Mesodermal cell (in vitro differentiated cells): Measurements from ENCODE around the gene RASA3.
"Not testable (repeated sequence)": the region's sequence is repeated elsewhere in the genome, so short reads cannot be mapped to it uniquely, and the experiment has no call there.

ENCODE experiments used
- H3K27ac ChIP-seq: 2 replicates; pipeline ENCODE4 v1.7.0; 2013; ENCODE audit warnings: mild to moderate bottlenecking, low read depth, low read length, moderate library complexity; ENCODE audit not compliant: severe bottlenecking
- H3K36me3 ChIP-seq: 2 replicates; pipeline ENCODE4 v1.7.1; 2013; ENCODE audit warnings: mild to moderate bottlenecking, low read length, moderate library complexity; ENCODE audit not compliant: control insufficient read depth, insufficient read depth
- H3K4me1 ChIP-seq: one replicate; pipeline ENCODE4 v1.7.1; 2013; ENCODE audit warnings: mild to moderate bottlenecking, low read length; ENCODE audit not compliant: insufficient read depth, control insufficient read depth, poor library complexity, severe bottlenecking
- H3K4me3 ChIP-seq: 2 replicates; pipeline ENCODE4 v1.7.0; 2013; ENCODE audit warnings: low read length, control low read depth, mild to moderate bottlenecking; ENCODE audit not compliant: insufficient read depth, poor library complexity, severe bottlenecking; ENCODE audit errors: extremely low read depth
- H3K9me3 ChIP-seq: 2 replicates; pipeline ENCODE4 v1.7.1; 2013; ENCODE audit warnings: mild to moderate bottlenecking, low read length, moderate library complexity; ENCODE audit not compliant: control insufficient read depth
- WGBS, 2 experiments: methylation state at CpG; one replicate each; pipeline ENCODE4 v1.1.5; 2013; ENCODE audit warnings: missing lambda C conversion rate in 2 of 2; ENCODE audit not compliant: insufficient coverage in 2 of 2; 5-methylcytosine and 5-hydroxymethylcytosine counted together

RASA3 gene

GRCh38 chr13:114154476-114154875, 22.1 kb upstream of the RASA3 start:
- H3K36me3 ChIP-seq = no peaks in the 10 kb centered on the region
- H3K4me3 ChIP-seq = no peak overlapping the region
- no peaks in the 10 kb centered on the region for H3K4me1 ChIP-seq
- no peaks in the 10 kb centered on the region for H3K9me3 ChIP-seq
- WGBS, 2 experiments = 92 to 97% methylated on average over 6 of the region's 9 CpGs
- H3K27ac ChIP-seq = no peak overlapping the region

- Histone ChIP-seq H3K36me3 (no peaks in the 10 kb centered on the region), H3K9me3 (no peaks in the 10 kb centered on the region), H3K27ac (no peak overlapping the region), H3K4me1 (no peaks in the 10 kb centered on the region), H3K4me3 (no peak overlapping the region)
- 89 to 100% methylated on average over 2 of the region's 6 CpGs for WGBS, 2 experiments
Measured at GRCh38 chr13:114153485-114154080, 21.2 kb upstream of the RASA3 start.

GRCh38 chr13:114152831-114153371, 20.5 kb upstream of the RASA3 start:
- Histone ChIP-seq H3K4me3 (no peak overlapping the region), H3K9me3 (no peaks in the 10 kb centered on the region), H3K27ac (no peak overlapping the region), H3K36me3 (no peaks in the 10 kb centered on the region), H3K4me1 (no peaks in the 10 kb centered on the region)
- WGBS, 2 experiments = 70 to 74% methylated on average over 18 of the region's 20 CpGs

GRCh38 chr13:114152285-114152645, 19.8 kb upstream of the RASA3 start:
- H3K36me3 ChIP-seq = no peaks in the 10 kb centered on the region
- H3K9me3 ChIP-seq = no peaks in the 10 kb centered on the region
- no peaks in the 10 kb centered on the region for H3K4me1 ChIP-seq
- H3K27ac ChIP-seq = no peak overlapping the region
- WGBS, 2 experiments = 84 to 90% methylated on average over 7 of the region's 7 CpGs
- H3K4me3 ChIP-seq = no peak overlapping the region

- Histone ChIP-seq H3K9me3 (no peaks in the 10 kb centered on the region), H3K4me3 (no peak overlapping the region), H3K36me3 (no peaks in the 10 kb centered on the region), H3K4me1 (no peaks in the 10 kb centered on the region), H3K27ac (no peak overlapping the region)
- WGBS, 2 experiments = 92 to 94% methylated on average over 24 to 27 of the region's 28 CpGs
Measured at GRCh38 chr13:114151565-114152284, 19.3 kb upstream of the RASA3 start.

GRCh38 chr13:114151031-114151430, 18.6 kb upstream of the RASA3 start:
- Histone ChIP-seq H3K4me3 (no peak overlapping the region), H3K9me3 (no peaks in the 10 kb centered on the region), H3K4me1 (no peaks in the 10 kb centered on the region), H3K27ac (no peak overlapping the region), H3K36me3 (no peaks in the 10 kb centered on the region)
- WGBS, 2 experiments = 88 to 90% methylated on average over 8 to 10 of the region's 10 CpGs

GRCh38 chr13:114149774-114150740, 17.6 kb upstream of the RASA3 start:
- no peak overlapping the region for H3K27ac ChIP-seq
- no peaks in the 10 kb centered on the region for H3K36me3 ChIP-seq
- no peaks in the 10 kb centered on the region for H3K9me3 ChIP-seq
- WGBS, 2 experiments = 90 to 92% methylated on average over 10 of the region's 12 CpGs
- H3K4me3 ChIP-seq = no peak overlapping the region
- H3K4me1 ChIP-seq = no peaks in the 10 kb centered on the region

GRCh38 chr13:114148886-114149285, 16.5 kb upstream of the RASA3 start:
- WGBS, 2 experiments = 92 to 96% methylated on average over 16 of the region's 19 CpGs
- H3K9me3 ChIP-seq, H3K27ac ChIP-seq, H3K4me3 ChIP-seq, H3K36me3 ChIP-seq, H3K4me1 ChIP-seq: not testable (repeated sequence)

GRCh38 chr13:114148521-114148855, 16.1 kb upstream of the RASA3 start:
- 95 to 98% methylated on average over 7 to 8 of the region's 8 CpGs for WGBS, 2 experiments

GRCh38 chr13:114147803-114148520, 15.5 kb upstream of the RASA3 start:
- Histone ChIP-seq H3K9me3 (no peaks in the 10 kb centered on the region), H3K4me3 (no peak overlapping the region), H3K4me1 (peaks cover 2% of the 10 kb centered on the region), H3K27ac (no peak overlapping the region), H3K36me3 (no peaks in the 10 kb centered on the region)
- 89 to 91% methylated on average over 9 to 10 of the region's 22 CpGs for WGBS, 2 experiments

More at GRCh38 chr13:114148521-114148855, 16.1 kb upstream of the RASA3 start:
- Histone ChIP-seq H3K9me3 (no peaks in the 10 kb centered on the region), H3K36me3 (no peaks in the 10 kb centered on the region), H3K27ac (no peak overlapping the region), H3K4me3 (no peak overlapping the region), H3K4me1 (peaks cover 2% of the 10 kb centered on the region)
